Astrocyte (in vitro differentiated cells and primary cell): ENCODE results near the gene PIM1. TPM values are rescaled to one million over a fixed set of nuclear protein-coding genes. Genes with fewer than 3 reads are reported as not detected.
A peak's percentile ranks its signal among the peaks of the same experiment; 100 is the strongest.

Experiments used
- DNase-seq: peaks from one replicate; pipeline ENCODE4 v3.0.0-alpha.2; 2010; ENCODE audit warnings: low read depth
- FAIRE-seq: peaks from 2 replicates; lab custom pipeline; 2011; peaks lifted over from hg19 to GRCh38; lab: Jason Lieb, UNC
- H2AFZ ChIP-seq: 2 replicates; pipeline ENCODE4 v1.6.0; 2012; ENCODE audit warnings: low read depth, low read length, inconsistent platforms
- H3K27ac ChIP-seq: 2 replicates; pipeline ENCODE4 v1.5.1; 2011; ENCODE audit warnings: low read depth, low read length, inconsistent platforms
- H3K27me3 ChIP-seq: 2 replicates; pipeline ENCODE4 v1.6.0; 2011; ENCODE audit warnings: low read length, inconsistent platforms; ENCODE audit not compliant: insufficient read depth
- H3K36me3 ChIP-seq: 2 replicates; pipeline ENCODE4 v1.5.1; 2011; ENCODE audit warnings: low read length, inconsistent platforms; ENCODE audit not compliant: insufficient read depth
- H3K4me1 ChIP-seq: 2 replicates; pipeline ENCODE4 v1.5.1; 2011; ENCODE audit warnings: low read length, inconsistent platforms; ENCODE audit not compliant: insufficient read depth
- H3K4me2 ChIP-seq: 2 replicates; pipeline ENCODE4 v1.6.0; 2012; ENCODE audit warnings: low read length, inconsistent platforms
- H3K4me3 ChIP-seq: 2 replicates; pipeline ENCODE4 v1.5.1; 2011; ENCODE audit warnings: low read depth, mild to moderate bottlenecking, low read length, inconsistent platforms; ENCODE audit not compliant: insufficient read depth
- H3K79me2 ChIP-seq: 2 replicates; pipeline ENCODE4 v1.6.0; 2012; ENCODE audit warnings: mild to moderate bottlenecking, low read length, inconsistent platforms; ENCODE audit not compliant: insufficient read depth
- H3K9ac ChIP-seq: 2 replicates; pipeline ENCODE4 v1.6.0; 2012; ENCODE audit warnings: mild to moderate bottlenecking, low read length, inconsistent platforms
- H3K9me3 ChIP-seq: 2 replicates; pipeline ENCODE4 v1.5.1; 2012; ENCODE audit warnings: low read depth, mild to moderate bottlenecking, low read length, inconsistent platforms; ENCODE audit not compliant: insufficient read depth
- H4K20me1 ChIP-seq: 2 replicates; pipeline ENCODE4 v1.6.0; 2012; ENCODE audit warnings: low read length, inconsistent platforms; ENCODE audit not compliant: insufficient read depth
- H3K27ac Mint-ChIP-seq: one replicate; pipeline ENCODE4 v1.8.0; 2021; ENCODE audit warnings: mild to moderate bottlenecking, mixed read lengths; ENCODE audit not compliant: unreplicated experiment
- H3K27me3 Mint-ChIP-seq: one replicate; pipeline ENCODE4 v1.8.0; 2021; ENCODE audit warnings: low read depth, mixed read lengths; ENCODE audit not compliant: unreplicated experiment
- H3K36me3 Mint-ChIP-seq: one replicate; pipeline ENCODE4 v1.8.0; 2021; ENCODE audit warnings: low read depth, mixed read lengths; ENCODE audit not compliant: unreplicated experiment
- H3K4me1 Mint-ChIP-seq: one replicate; pipeline ENCODE4 v1.8.0; 2021; ENCODE audit warnings: low read depth, mixed read lengths; ENCODE audit not compliant: unreplicated experiment
- H3K4me3 Mint-ChIP-seq: one replicate; pipeline ENCODE4 v1.8.0; 2021; ENCODE audit warnings: mild to moderate bottlenecking, moderate library complexity, mixed read lengths; ENCODE audit not compliant: unreplicated experiment
- H3K9me3 Mint-ChIP-seq: one replicate; pipeline ENCODE4 v1.8.0; 2021; ENCODE audit warnings: mild to moderate bottlenecking, mixed read lengths; ENCODE audit not compliant: unreplicated experiment
- EZH2 ChIP-seq: IDR thresholded peaks from 2 replicates; pipeline ENCODE4 v1.6.1; 2012; ENCODE audit warnings: mild to moderate bottlenecking, low read length, inconsistent platforms; ENCODE audit not compliant: insufficient read depth
- total RNA-seq: library from RNA; stranded (reverse); gene quantifications from 2 replicates; pipeline ENCODE4 v1.2.1, GENCODE V29; 2021
- TF ChIP-seq, protein P1 (sequence below): IDR thresholded peaks from 2 replicates; pipeline ENCODE4 v1.5.1; 2011; ENCODE audit warnings: low read depth, mild to moderate bottlenecking, inconsistent platforms, low read length, moderate library complexity; ENCODE audit not compliant: insufficient read depth

The PIM1 gene
- total RNA-seq, 1 donor from 2014 or later = 32.1 TPM

DNA sequence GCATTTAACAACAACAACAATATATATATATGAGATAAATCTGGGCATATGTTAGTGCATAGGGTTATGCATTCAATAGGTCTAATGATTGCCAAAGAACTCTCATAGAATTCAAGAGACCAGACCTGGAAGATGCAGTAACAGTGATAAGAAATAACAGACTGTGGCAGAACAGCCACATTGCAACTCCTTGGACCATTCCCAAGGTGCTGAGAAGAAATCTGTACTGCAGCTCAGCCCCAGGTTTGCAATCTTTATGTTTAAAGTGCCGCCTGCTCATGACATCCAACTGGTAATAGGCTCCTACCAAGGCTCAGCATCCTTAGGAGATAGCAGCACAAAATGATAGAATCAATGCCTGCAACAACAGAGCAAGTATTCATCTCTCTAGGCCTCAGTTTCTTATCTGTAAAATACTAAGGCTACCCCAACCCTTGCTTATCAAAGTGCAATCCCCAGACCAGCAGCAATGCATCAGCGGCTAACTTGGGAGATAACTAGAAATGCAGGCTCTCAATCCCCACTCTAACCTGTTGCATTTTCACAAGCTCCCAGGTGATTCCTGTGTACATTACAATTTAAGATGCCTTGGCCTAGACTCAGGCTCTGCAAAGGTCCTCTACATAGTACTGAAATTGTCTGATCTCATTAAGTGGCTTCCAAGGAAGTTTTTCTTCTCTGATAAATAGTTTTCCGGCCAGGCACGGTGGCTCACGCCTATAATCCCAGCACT, 30.6 kb upstream of the PIM1 start:
- peaks cover 58% of the 10 kb centered on the region for H3K4me1 ChIP-seq
- Mint-ChIP-seq H3K4me3 (no peak overlapping the region), H3K4me1 (peaks cover 68% of the 10 kb centered on the region), H3K27me3 (no peaks in the 10 kb centered on the region), H3K36me3 (no peaks in the 10 kb centered on the region), H3K27ac (peak overlapping the region; percentile 62), H3K9me3 (no peaks in the 10 kb centered on the region)
- H3K27me3 ChIP-seq = no peaks in the 10 kb centered on the region
- H3K9me3 ChIP-seq = no peaks in the 10 kb centered on the region
- H4K20me1 ChIP-seq = no peaks in the 10 kb centered on the region
- FAIRE-seq (no peak), DNase-seq (no peak)
- no peaks in the 10 kb centered on the region for H3K79me2 ChIP-seq
- no peak for TF ChIP-seq EZH2
- TF ChIP-seq, protein P1, sequence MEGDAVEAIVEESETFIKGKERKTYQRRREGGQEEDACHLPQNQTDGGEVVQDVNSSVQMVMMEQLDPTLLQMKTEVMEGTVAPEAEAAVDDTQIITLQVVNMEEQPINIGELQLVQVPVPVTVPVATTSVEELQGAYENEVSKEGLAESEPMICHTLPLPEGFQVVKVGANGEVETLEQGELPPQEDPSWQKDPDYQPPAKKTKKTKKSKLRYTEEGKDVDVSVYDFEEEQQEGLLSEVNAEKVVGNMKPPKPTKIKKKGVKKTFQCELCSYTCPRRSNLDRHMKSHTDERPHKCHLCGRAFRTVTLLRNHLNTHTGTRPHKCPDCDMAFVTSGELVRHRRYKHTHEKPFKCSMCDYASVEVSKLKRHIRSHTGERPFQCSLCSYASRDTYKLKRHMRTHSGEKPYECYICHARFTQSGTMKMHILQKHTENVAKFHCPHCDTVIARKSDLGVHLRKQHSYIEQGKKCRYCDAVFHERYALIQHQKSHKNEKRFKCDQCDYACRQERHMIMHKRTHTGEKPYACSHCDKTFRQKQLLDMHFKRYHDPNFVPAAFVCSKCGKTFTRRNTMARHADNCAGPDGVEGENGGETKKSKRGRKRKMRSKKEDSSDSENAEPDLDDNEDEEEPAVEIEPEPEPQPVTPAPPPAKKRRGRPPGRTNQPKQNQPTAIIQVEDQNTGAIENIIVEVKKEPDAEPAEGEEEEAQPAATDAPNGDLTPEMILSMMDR = no peak
- H3K36me3 ChIP-seq = no peaks in the 10 kb centered on the region
- no peak overlapping the region for H3K9ac ChIP-seq
- H3K4me3 ChIP-seq = no peak overlapping the region
- H3K27ac ChIP-seq = peak overlapping the region; percentile 4
- no peak overlapping the region for H2AFZ ChIP-seq
- no peak overlapping the region for H3K4me2 ChIP-seq

DNA sequence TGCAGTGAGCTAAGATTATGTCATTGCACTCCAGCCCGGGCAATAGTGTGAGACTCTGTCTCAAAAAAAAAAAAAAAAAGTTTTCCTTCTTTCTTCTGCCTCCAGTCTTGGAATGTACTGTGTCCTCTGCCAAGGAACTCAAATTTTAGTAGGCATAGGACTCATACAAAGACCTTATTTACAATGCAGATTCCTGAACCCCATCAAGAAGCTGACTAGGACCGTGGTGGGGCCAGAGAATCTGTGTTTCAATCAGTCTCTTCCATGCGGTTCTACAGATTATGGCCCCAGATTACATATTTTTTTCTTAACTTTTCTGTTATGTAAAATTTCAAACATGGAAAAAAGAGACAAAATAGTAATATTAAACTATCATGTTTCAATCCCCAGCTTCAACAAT, 29.8 kb upstream of the PIM1 start:
- peak overlapping the region; percentile 60 for H3K27ac Mint-ChIP-seq
- H3K27me3 ChIP-seq = no peaks in the 10 kb centered on the region
- H3K9me3 Mint-ChIP-seq = no peaks in the 10 kb centered on the region
- H3K27ac ChIP-seq = no peak overlapping the region
- H3K4me3 ChIP-seq = no peak overlapping the region
- H3K9ac ChIP-seq = no peak overlapping the region
- H3K36me3 Mint-ChIP-seq = no peaks in the 10 kb centered on the region
- FAIRE-seq (no peak), DNase-seq (no peak)
- H3K36me3 ChIP-seq = no peaks in the 10 kb centered on the region
- peaks cover 62% of the 10 kb centered on the region for H3K4me1 Mint-ChIP-seq
- no peaks in the 10 kb centered on the region for H3K79me2 ChIP-seq
- H3K4me2 ChIP-seq = no peak overlapping the region
- peaks cover 59% of the 10 kb centered on the region for H3K4me1 ChIP-seq
- no peaks in the 10 kb centered on the region for H3K27me3 Mint-ChIP-seq
- no peaks in the 10 kb centered on the region for H4K20me1 ChIP-seq
- H2AFZ ChIP-seq = no peak overlapping the region
- TF ChIP-seq, protein P1 = no peak
- no peak for TF ChIP-seq EZH2
- no peak overlapping the region for H3K4me3 Mint-ChIP-seq
- no peaks in the 10 kb centered on the region for H3K9me3 ChIP-seq
